ENCODE results near the gene ACVR1B. TPM values are rescaled to one million over a fixed set of nuclear protein-coding genes. Genes with fewer than 3 reads are reported as not detected.

ACVR1B gene
- total RNA-seq, 1 donor from 2014 or later, result 13.8 TPM

- H3K27ac ChIP-seq, result no peak overlapping the region
- H3K4me3 Mint-ChIP-seq, result no peak overlapping the region
Observed at GRCh38 chr12:51974646-51975045, 23.1 kb downstream of the ACVR1B start.

GRCh38 chr12:51975196-51975595 is 23.7 kb downstream of the ACVR1B start:
- H3K4me2 ChIP-seq, result no peak overlapping the region

More at GRCh38 chr12:51974646-51975045, 23.1 kb downstream of the ACVR1B start:
- no peak overlapping the region for H2AFZ ChIP-seq (replicated peaks)
- H3K27ac Mint-ChIP-seq, result peak overlapping the region; percentile 38
- peaks cover 36% of the 10 kb centered on the region for H3K4me1 Mint-ChIP-seq
- no peak overlapping the region for H3K9ac ChIP-seq
- H3K36me3 ChIP-seq, result no peaks in the 10 kb centered on the region
- no peaks in the 10 kb centered on the region for H3K9me3 Mint-ChIP-seq
- H3K36me3 Mint-ChIP-seq, result peaks cover 24% of the 10 kb centered on the region
- H3F3A ChIP-seq (ENCODE audit: low read depth), result peaks cover 2% of the 10 kb centered on the region
- H3K9me3 ChIP-seq (ENCODE audit: low read depth), result no peaks in the 10 kb centered on the region
- H3K79me2 ChIP-seq (ENCODE audit: low read depth), result peaks cover 33% of the 10 kb centered on the region
- no peak for TF ChIP-seq EZH2phosphoT487 (IDR thresholded peaks at IDR 0.05)
- no peak for TF ChIP-seq EZH2 (IDR thresholded peaks at IDR 0.05)
- no peak for TF ChIP-seq CTCF (IDR thresholded peaks at IDR 0.05)
- H4K20me1 ChIP-seq (ENCODE audit: low read depth), result peaks cover 62% of the 10 kb centered on the region
- peaks cover 15% of the 10 kb centered on the region for H3K4me1 ChIP-seq
- DNase-seq (ENCODE audit: low spot score), result no peak
- H3K27me3 Mint-ChIP-seq (ENCODE audit: insufficient read depth, low read depth), result peaks cover 2% of the 10 kb centered on the region
- no peaks in the 10 kb centered on the region for H3K27me3 ChIP-seq
- no peak overlapping the region for H3K4me3 ChIP-seq
- H3K4me2 ChIP-seq, result no peak overlapping the region

DNA sequence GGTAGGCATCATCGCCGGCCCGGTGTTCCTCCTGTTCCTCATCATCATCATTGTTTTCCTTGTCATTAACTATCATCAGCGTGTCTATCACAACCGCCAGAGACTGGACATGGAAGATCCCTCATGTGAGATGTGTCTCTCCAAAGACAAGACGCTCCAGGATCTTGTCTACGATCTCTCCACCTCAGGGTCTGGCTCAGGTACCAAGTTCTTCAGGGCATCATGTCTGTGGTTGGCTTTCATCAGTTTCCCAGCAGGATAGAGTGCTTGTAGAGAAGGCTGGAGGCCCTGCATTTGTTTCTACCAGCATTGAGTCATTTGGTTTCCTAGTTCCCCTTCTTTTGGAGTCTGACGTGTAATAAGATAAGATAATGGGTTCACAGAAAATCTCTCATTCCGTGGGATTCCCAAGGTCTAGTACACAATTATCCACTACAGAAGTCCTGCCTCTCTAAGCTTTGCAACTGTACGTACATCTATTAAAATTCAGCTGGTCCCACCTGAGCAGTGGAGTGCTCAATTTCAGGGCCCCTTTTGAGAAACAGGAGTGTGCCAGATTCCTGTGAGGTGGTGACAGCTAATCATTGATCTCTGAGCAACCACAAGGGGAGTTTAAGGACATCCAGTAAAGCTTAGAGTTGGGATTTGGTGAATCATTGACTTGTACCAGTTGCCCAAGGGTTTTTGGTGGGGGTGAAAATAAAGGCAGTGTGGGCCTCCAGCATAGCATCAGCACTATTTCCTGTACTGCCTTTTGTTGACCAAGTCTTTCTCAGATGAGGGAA is 25.1 kb downstream of the ACVR1B start:
- H3K4me3 ChIP-seq, result no peak overlapping the region
- no peaks in the 10 kb centered on the region for H3K9me3 ChIP-seq (ENCODE audit: low read depth)
- no peaks in the 10 kb centered on the region for H3K27me3 ChIP-seq
- Mint-ChIP-seq H3K4me3 (no peak overlapping the region), H3K36me3 (peaks cover 26% of the 10 kb centered on the region), H3K27ac (no peak overlapping the region), H3K27me3 (ENCODE audit: insufficient read depth, low read depth) (peaks cover 2% of the 10 kb centered on the region), H3K9me3 (no peaks in the 10 kb centered on the region), H3K4me1 (peaks cover 22% of the 10 kb centered on the region)
- H2AFZ ChIP-seq (replicated peaks), result no peak overlapping the region
- H3K36me3 ChIP-seq, result no peaks in the 10 kb centered on the region
- no peak overlapping the region for H3K4me2 ChIP-seq
- no peak for TF ChIP-seq EZH2phosphoT487 (IDR thresholded peaks at IDR 0.05)
- TF ChIP-seq CTCF (IDR thresholded peaks at IDR 0.05), result no peak
- no peak for TF ChIP-seq EZH2 (IDR thresholded peaks at IDR 0.05)
- H3K79me2 ChIP-seq (ENCODE audit: low read depth), result peaks cover 18% of the 10 kb centered on the region
- no peak for DNase-seq (ENCODE audit: low spot score)
- peaks cover 60% of the 10 kb centered on the region for H4K20me1 ChIP-seq (ENCODE audit: low read depth)
- no peak overlapping the region for H3K9ac ChIP-seq
- peaks cover 7% of the 10 kb centered on the region for H3F3A ChIP-seq (ENCODE audit: low read depth)
- no peak overlapping the region for H3K27ac ChIP-seq
- H3K4me1 ChIP-seq, result peaks cover 15% of the 10 kb centered on the region

More at GRCh38 chr12:51975196-51975595, 23.7 kb downstream of the ACVR1B start:
- Histone ChIP-seq H3K27ac (no peak overlapping the region), H4K20me1 (ENCODE audit: low read depth) (peaks cover 62% of the 10 kb centered on the region), H3K4me1 (peaks cover 15% of the 10 kb centered on the region), H3K36me3 (no peaks in the 10 kb centered on the region), H3F3A (ENCODE audit: low read depth) (peaks cover 7% of the 10 kb centered on the region), H3K4me3 (no peak overlapping the region), H2AFZ (replicated peaks) (no peak overlapping the region), H3K9me3 (ENCODE audit: low read depth) (no peaks in the 10 kb centered on the region), H3K79me2 (ENCODE audit: low read depth) (peaks cover 28% of the 10 kb centered on the region), H3K9ac (no peak overlapping the region), H3K27me3 (no peaks in the 10 kb centered on the region)
- H3K27ac Mint-ChIP-seq, result no peak overlapping the region
- no peaks in the 10 kb centered on the region for H3K9me3 Mint-ChIP-seq
- TF ChIP-seq EZH2 (IDR thresholded peaks at IDR 0.05) (no peak), CTCF (IDR thresholded peaks at IDR 0.05) (no peak), EZH2phosphoT487 (IDR thresholded peaks at IDR 0.05) (no peak)
- peaks cover 2% of the 10 kb centered on the region for H3K27me3 Mint-ChIP-seq (ENCODE audit: insufficient read depth, low read depth)
- no peak for DNase-seq (ENCODE audit: low spot score)
- peaks cover 24% of the 10 kb centered on the region for H3K36me3 Mint-ChIP-seq
- H3K4me1 Mint-ChIP-seq, result peaks cover 33% of the 10 kb centered on the region
- H3K4me3 Mint-ChIP-seq, result no peak overlapping the region
